GM10266 (cell line): ENCODE measurements around the gene MBD3L4.

Experiments used
- DNase-seq: peaks from one replicate; pipeline ENCODE4 v3.0.0; 2012; ENCODE audit errors: extremely low spot score
- CTCF ChIP-seq: IDR thresholded peaks from 2 replicates; pipeline ENCODE4 v1.5.1; 2012; ENCODE audit warnings: mild to moderate bottlenecking, low read depth; ENCODE audit not compliant: control insufficient read depth, insufficient read depth; ENCODE audit errors: missing control alignments

MBD3L4 gene

GRCh38 chr19:7004313-7004931 is 35.6 kb downstream of the MBD3L4 start:
- TF ChIP-seq CTCF = peak; percentile 56

GRCh38 chr19:7000816-7001215 is 39.2 kb downstream of the MBD3L4 start:
- no peak for TF ChIP-seq CTCF
- DNase-seq = no peak

More at GRCh38 chr19:7004313-7004931, 35.6 kb downstream of the MBD3L4 start:
- DNase-seq = peak; percentile 32

- no peak for DNase-seq
- no peak for TF ChIP-seq CTCF
Observed at GRCh38 chr19:7000333-7000732, 39.6 kb downstream of the MBD3L4 start.

- no peak for TF ChIP-seq CTCF
- no peak for DNase-seq
Observed at GRCh38 chr19:6999933-7000332, 40.0 kb downstream of the MBD3L4 start.

GRCh38 chr19:6997679-6998445 is 42.1 kb downstream of the MBD3L4 start:
- DNase-seq = no peak
- TF ChIP-seq CTCF = no peak

GRCh38 chr19:6996810-6997209 is 43.2 kb downstream of the MBD3L4 start:
- DNase-seq = no peak
- no peak for TF ChIP-seq CTCF

GRCh38 chr19:6995054-6995453 is 44.9 kb downstream of the MBD3L4 start:
- TF ChIP-seq CTCF = no peak
- no peak for DNase-seq
